K562 (cell line): ENCODE data around the gene ABCA3. TPM values are rescaled to one million over a fixed set of nuclear protein-coding genes. Genes with fewer than 3 reads are reported as not detected.

Experiments
- ARHGAP35 ChIP-seq: fragments of 450-650 bp; IDR thresholded peaks from 2 replicates; pipeline ENCODE4 v1.6.1; 2018; ENCODE audit not compliant: partially characterized antibody
- CHD2 ChIP-seq: IDR thresholded peaks from 2 replicates; pipeline ENCODE4 v1.6.1; 2011; ENCODE audit warnings: low read depth, low read length
- DNMT1 ChIP-seq: fragments of 450-650 bp; IDR thresholded peaks from 2 replicates; pipeline ENCODE4 v1.6.1; 2016; ENCODE audit warnings: antibody characterized with exemption, mild to moderate bottlenecking
- E2F4 ChIP-seq: sonication (generic); formaldehyde crosslinking; IDR thresholded peaks from 2 replicates; pipeline ENCODE4 v1.8.0; 2022; ENCODE audit warnings: mild to moderate bottlenecking, low read depth, missing genetic modification reagents
- EZH2 ChIP-seq: IDR thresholded peaks from 2 replicates; pipeline ENCODE4 v1.6.1; 2012; ENCODE audit warnings: low read depth, mild to moderate bottlenecking, inconsistent platforms, low read length, borderline replicate concordance
- HMG20A ChIP-seq: fragments of 450-650 bp; formaldehyde crosslinking; conservative IDR thresholded peaks from 2 replicates; pipeline ENCODE4 v1.4.0; 2020; ENCODE audit warnings: mild to moderate bottlenecking, mixed read lengths
- RERE ChIP-seq: sonication (generic); formaldehyde crosslinking; IDR thresholded peaks from 2 replicates; pipeline ENCODE4 v1.8.0; 2023; ENCODE audit warnings: missing genetic modification reagents, mild to moderate bottlenecking, borderline replicate concordance
- SOX6 ChIP-seq: fragments of 450-650 bp; IDR thresholded peaks from 2 replicates; pipeline ENCODE4 v1.6.1; 2014; ENCODE audit warnings: mild to moderate bottlenecking
- TEAD1 ChIP-seq, 2 experiments: fragments of 450-650 bp in 1 of 2; sonication (generic) in 1 of 2; formaldehyde crosslinking; IDR thresholded peaks; 2 replicates each; pipeline versions ENCODE4 v1.4.0 to v1.8.0; 2020 to 2022; ENCODE audit warnings: mild to moderate bottlenecking in 2 of 2, missing genetic modification reagents in 1 of 2
- TRIM28 ChIP-seq: fragments of 450-650 bp; IDR thresholded peaks from 2 replicates; pipeline ENCODE4 v1.6.1; 2017
- TSHZ1 ChIP-seq: fragments of 250-450 bp; sonication (Bioruptor Pico); IDR thresholded peaks from 2 replicates; pipeline ENCODE4 v1.4.0; 2020; ENCODE audit warnings: mild to moderate bottlenecking, moderate library complexity
- ZNF121 ChIP-seq: sonication (generic); formaldehyde crosslinking; conservative IDR thresholded peaks from 2 replicates; pipeline ENCODE4 v1.8.0; 2022; ENCODE audit warnings: missing genetic modification reagents
- polyA plus RNA-seq, 8 experiments: library from polyadenylated mRNA; depleted of rRNA in 4 of 8; stranded (reverse) in 5 of 8; unstranded in 3 of 8; fragments of >200 nt; fragmentation: Nextera tagmentation in 2 of 8; fragmentation: Illumina TruSeq in 1 of 8; extraction: Ambion mirVana in 2 of 8; extraction: Trizol in 1 of 8; gene quantifications; 2 replicates each; pipeline versions ENCODE4 v1.2.1 to v1.2.3, GENCODE V29; 2011 to 2014; ENCODE audit warnings: inconsistent platforms in 1 of 8, missing spikeins in 1 of 8
- total RNA-seq, 7 experiments: library from RNA; depleted of rRNA in 6 of 7; stranded (reverse); fragments of >200 nt in 6 of 7; fragmentation: Illumina TruSeq in 2 of 7; extraction: Trizol in 2 of 7; gene quantifications; 2 replicates each; pipeline versions ENCODE4 v1.2.1 to v1.2.3, GENCODE V29; 2011 to 2021; ENCODE audit warnings: low replicate concordance in 1 of 7
- TF ChIP-seq, protein P1 (sequence below), 2 experiments: IDR thresholded peaks in 1 of 2; conservative IDR thresholded peaks in 1 of 2; 2 replicates each; pipeline ENCODE4 v1.6.1; 2016; ENCODE audit warnings: low read depth in 2 of 2, mild to moderate bottlenecking in 1 of 2, missing compliant biosample characterization in 1 of 2, missing genetic modification characterization in 1 of 2, moderate library complexity in 1 of 2

The ABCA3 gene
- total and polyA plus RNA-seq, 9 of the 15 experiments (the other 6 are each of a cell fraction or from before 2014, with no cell fraction given), result 0.66 to 23.7 (median 6.9) TPM

- TF ChIP-seq, protein P1, sequence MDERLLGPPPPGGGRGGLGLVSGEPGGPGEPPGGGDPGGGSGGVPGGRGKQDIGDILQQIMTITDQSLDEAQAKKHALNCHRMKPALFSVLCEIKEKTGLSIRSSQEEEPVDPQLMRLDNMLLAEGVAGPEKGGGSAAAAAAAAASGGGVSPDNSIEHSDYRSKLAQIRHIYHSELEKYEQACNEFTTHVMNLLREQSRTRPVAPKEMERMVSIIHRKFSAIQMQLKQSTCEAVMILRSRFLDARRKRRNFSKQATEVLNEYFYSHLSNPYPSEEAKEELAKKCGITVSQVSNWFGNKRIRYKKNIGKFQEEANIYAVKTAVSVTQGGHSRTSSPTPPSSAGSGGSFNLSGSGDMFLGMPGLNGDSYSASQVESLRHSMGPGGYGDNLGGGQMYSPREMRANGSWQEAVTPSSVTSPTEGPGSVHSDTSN (CRISPR knock-in tag; IDR thresholded peaks at IDR 0.05; ENCODE audit: low read depth), result no peak
- TF ChIP-seq, protein P1 (tag; conservative IDR thresholded peaks at IDR 0.05; ENCODE audit: low read depth), result no peak
- TF ChIP-seq TEAD1 (CRISPR knock-in tag; IDR thresholded peaks at IDR 0.05) (peak in 1 of 2 experiments; percentile 27; a peak in 2 of 4 replicates), CHD2 (no peak), TRIM28 (no peak), ARHGAP35 (no peak), HMG20A (CRISPR knock-in tag) (no peak), EZH2 (no peak), RERE (CRISPR knock-in tag) (0 out of 2 replicates have a peak, but pooled peaks have one; percentile 42), E2F4 (CRISPR knock-in tag) (no peak), ZNF121 (no peak), DNMT1 (no peak), SOX6 (no peak), TSHZ1 (CRISPR knock-in tag) (no peak)
These were observed 725 bp downstream of the ABCA3 start (continued) for GRCh38 chr16:2339521-2340484.
